GM18861 (cell line): ENCODE measurements around the gene MBIP.
"Not testable (repeated sequence)": the region's sequence is repeated elsewhere in the genome, so short reads cannot be mapped to it uniquely, and the experiment has no call there.

ENCODE experiments used
- ATAC-seq: cut with Tn5 transposase; IDR thresholded peaks from one replicate; pipeline ENCODE4 v1.9.1; 2021; ENCODE audit not compliant: unreplicated experiment

Gene MBIP

DNA sequence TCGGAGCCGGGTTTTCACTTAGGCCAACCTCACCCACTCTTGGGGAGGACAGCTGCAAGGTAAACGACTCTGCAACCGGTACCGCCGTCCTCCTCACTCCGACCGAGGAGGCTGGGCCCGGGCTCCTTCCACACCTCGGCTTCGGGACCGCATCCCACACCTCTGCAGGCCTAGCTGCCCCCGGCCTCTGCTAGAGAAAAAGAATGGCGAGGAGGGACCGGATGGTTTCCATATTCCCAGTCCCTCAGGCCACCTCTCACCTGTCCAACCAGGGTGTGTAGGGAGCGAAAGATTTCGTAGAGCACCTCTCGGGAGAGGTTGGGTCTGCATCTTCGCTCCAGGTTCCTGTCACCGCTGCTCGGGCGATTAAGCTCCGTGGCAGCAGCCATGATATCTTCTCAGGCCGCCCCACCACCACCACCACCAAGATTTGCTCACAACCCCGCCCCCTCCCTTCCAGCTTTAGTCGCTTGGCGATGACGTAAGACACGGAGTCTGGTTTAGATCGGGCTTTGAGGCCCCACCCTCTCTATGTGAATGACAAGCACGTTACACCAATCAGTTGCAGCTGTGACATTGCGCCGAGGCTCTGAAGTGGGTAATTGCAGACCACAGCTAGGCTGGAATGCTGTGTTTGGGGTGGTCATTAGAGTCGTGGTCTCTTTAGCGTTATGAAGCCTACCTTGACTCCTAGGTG is at the start of gene MBIP:
Gene MBIP (minus strand): TSS at position 438 of the 697 bp plus-strand sequence. CDS start 49 bp downstream, at position 389.
- peak; percentile 96 for ATAC-seq

GRCh38 chr14:36367985-36368774 is 47.7 kb upstream of the MBIP start:
- ATAC-seq = no peak

DNA sequence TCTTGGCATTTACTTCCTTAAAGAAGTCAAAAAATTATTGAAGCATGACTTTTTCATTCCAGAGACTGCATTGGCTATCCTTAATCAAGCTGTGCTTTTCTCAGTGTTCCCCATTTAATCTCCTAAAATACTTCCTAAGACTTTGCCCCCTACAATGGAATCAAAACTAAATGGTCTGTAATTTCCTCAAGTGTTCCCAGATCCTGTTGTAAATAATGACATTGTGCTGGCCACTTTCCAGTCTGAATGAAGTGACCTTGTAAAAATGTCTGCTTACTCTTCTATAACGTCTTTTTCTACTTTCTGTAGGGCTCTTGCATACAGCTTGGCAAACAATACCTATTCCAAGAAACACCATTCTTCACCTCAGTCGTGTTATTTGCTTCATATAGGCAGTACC is 45.3 kb upstream of the MBIP start:
- no peak for ATAC-seq

DNA sequence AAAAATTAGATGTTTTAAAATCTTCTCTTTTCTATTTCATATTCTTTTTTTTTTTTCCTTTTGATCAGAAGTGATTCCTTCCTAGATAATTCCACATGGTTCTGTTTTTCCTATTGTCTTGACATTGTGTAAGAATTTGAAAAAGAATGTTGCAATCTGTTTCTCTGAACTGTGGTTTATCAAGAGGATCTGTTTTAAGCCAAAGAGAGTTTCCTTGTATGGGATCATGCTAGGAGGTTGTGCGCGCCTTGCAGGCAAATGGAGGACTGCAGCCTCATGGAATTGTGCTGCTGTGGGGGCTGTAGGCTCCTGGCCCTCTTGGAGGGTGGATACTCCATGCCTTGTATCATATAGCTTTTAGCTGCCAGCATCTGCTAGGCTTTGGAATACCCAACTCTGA is 43.3 kb upstream of the MBIP start:
- no peak for ATAC-seq

DNA sequence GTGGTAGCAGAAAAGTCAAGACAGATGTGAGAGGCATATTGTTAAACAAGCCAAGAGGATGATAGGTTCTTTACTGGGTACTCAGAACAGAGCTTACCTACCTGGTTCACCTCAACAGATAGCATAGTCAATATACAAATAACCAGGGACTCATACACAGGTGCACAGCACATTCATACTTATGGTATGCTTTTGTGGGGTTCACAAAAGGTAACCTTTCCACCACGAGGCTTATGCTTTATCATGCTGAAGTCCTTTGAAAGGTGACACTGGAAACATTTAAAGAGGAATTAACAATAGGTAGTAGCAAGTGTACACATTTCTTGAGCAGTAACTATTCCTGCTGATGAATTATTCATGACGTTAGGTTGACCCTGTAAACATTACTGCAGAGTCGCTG is 42.2 kb upstream of the MBIP start:
- no peak for ATAC-seq

GRCh38 chr14:36361210-36361853 is 40.9 kb upstream of the MBIP start:
- no peak for ATAC-seq

GRCh38 chr14:36356862-36357261 is 36.4 kb upstream of the MBIP start:
- ATAC-seq = no peak

DNA sequence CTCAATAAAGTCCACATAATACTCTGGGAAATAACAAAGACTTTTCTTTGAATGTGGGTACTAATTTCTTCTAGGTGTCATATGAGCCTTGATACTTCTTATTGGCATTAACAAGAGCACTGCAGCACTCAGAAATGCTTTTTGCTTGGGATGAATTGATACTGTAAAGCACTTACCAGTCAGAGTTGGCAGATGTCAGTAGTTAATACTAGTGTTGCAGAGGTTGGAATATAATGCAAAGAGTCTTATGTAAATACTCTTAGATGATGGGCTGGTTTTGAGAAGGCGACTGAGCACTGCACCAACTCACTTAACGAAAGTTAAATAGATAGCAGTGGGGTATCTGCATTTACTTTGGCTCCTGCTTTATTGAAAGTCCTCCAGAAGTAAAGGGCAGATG is 25.6 kb upstream of the MBIP start:
- ATAC-seq = no peak

DNA sequence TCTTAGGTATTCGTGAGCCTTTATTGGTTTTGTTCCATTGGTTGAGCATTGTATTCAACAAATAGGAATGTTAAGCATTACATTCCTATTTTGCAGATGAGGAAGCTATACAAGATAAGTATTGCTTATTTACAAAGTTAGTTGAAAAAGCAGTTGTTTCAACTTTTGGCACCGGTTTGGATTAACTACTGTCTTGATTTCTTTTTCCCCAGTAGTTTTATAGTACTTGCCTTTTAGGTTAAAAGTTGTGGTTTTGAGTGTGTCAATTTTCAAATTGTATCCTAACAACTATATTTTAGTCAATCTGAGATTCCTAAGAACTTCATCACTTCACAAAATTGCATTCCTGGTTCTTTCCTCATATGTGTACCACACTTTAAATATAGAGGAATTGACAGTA is 23.8 kb upstream of the MBIP start:
- no peak for ATAC-seq

DNA sequence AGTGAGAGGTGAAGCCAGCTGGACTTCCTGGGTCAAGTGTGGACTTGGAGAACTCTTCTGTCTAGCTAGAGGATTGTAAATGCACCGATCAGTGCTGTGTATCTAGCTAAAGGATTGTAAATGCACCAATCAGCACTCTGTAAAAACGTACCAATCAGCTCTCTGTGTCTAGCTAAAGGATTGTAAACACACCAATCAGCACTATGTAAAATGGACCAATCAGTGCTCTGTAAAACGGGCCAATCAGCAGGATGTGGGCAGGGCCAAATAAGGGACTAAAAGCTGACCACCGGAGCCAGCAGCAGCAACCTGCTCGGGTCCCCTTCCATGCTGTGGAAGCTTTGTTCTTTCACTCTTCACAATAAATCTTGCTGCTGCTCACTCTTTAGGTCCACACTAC is 21.4 kb upstream of the MBIP start:
- ATAC-seq = not testable (repeated sequence)

GRCh38 chr14:36340276-36340890 is 19.9 kb upstream of the MBIP start:
- no peak for ATAC-seq

DNA sequence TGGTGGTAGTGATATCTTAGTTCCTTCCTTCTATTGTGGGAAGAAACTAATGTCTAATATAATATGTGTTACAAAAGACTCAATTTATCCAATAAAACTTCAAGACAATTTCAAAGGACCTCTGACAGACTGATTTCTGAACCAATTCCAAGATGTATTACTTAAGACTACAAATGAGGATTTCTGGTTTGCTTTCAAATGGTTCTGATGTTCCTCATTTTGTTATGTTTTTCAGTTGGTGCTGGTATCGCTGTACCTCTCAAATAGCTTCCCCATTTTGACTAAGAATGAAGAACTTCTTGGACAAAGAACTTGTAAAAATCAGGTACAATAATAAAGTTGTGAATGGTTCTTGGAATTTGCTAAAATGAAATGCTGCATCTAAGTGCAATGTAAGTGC is 19.4 kb upstream of the MBIP start:
- ATAC-seq = no peak

DNA sequence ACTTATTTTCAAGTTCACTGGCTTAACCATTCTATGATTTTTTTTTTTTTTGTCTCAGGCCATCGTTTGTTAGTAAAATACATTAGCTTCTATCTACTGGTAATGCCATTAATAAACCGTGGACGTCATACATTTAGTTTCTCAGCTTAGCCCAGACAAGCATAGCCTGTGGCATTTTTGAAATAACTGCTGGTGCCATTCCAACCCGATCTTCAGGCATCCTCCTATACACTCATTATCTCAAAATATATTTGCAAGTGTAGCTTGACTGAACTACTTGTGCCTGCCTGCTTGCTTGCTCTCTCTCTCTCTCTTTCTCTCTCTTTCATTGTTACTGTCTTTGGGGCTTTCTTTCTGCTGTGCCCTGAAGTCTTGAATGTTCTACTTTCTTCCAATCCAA is 12.7 kb upstream of the MBIP start:
- no peak for ATAC-seq

DNA sequence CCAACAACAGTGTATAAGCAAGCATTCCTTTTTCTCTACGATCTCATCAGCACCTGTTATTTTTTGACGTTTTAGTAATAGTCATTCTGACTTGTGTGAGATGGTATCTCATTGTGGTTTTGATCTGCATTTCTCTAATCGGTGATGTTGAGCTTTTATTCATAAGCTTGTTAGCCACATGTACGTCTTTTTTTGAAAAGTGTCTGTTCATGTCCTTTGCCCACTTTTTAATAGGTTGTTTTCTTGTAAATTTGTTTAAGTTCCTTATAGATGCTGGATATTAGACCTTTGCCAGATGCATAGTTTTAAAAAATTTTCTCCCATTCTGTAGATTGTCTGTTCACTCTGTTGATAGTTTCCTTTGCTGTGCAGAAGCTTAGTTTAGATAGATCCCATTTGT is 7.1 kb upstream of the MBIP start:
- not testable (repeated sequence) for ATAC-seq

DNA sequence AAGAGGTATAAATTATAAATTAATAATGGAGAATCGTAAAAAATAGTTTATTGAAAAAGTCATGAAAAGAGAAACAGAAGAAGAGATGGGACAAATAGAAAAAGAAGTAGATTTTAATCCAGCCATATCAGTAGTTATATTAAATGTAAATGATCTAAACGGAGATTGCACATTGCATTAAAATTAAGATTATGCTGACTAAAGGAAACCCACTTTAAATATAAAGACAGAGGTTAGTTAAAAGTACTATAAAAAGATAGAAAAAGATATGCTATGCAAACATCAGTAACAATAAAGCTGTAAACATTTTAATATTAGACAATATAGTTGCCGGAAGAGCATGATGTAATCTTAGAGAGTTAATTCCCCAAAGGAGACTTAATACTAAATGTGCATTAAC is 5.4 kb upstream of the MBIP start:
- no peak for ATAC-seq

GRCh38 chr14:36324897-36325296 is 4.5 kb upstream of the MBIP start:
- no peak for ATAC-seq

DNA sequence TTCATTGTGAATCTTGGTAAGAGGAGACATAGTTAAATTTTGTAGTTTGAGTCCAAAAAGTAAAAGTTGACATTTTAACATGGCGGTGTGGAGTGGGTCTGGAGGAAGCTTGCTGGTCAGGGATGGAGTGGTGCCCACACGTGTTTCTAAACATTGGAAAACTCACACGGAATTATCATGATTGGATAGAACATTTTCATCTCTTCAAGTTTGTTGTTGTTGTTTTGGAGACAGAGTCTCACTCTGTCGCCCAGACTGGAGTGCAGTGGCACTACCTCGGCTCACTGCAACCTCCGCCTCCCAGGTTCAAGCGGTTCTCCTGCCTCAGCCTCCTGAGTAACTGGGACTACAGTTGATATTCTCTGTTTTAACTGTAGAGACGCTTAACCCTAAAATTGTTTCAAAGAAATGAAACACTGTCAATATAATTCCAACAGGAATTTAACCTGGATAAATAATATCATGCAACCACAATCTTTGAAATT is 502 bp upstream of the MBIP start:
- peak; percentile 25 for ATAC-seq

DNA sequence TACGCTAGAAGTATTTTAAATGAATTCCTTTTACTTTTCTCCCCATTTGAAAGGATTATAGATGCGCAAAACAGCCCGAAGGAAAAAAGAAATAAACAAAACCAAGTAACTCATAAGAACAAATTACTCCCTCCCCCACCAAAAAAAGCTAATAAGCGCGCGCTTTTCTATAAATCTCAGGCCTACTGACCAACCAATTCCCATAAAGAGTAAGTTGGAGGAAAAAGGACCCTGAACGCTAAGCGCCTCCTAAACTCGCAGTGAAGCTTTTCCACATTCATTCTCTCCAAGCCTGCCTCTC is 588 bp downstream of the MBIP start:
- ATAC-seq = no peak

DNA sequence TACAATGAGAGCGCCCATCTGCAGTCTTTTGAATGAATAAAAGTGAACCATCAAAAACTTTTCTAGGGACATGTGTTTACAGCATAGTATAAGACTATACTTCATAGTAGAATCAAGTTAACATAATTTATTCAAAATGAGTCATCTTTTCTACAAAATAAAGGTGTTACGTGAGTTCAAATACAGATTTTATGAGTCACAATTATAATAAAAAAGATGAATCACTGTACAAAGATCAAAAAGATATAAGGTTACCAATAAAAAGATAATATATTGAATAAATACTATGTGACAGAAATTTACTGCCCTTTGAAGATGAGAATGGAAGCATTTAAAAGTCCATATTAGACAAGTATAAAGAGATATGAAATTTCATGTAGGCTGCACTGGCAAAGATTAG is 2.8 kb downstream of the MBIP start:
- ATAC-seq = no peak

DNA sequence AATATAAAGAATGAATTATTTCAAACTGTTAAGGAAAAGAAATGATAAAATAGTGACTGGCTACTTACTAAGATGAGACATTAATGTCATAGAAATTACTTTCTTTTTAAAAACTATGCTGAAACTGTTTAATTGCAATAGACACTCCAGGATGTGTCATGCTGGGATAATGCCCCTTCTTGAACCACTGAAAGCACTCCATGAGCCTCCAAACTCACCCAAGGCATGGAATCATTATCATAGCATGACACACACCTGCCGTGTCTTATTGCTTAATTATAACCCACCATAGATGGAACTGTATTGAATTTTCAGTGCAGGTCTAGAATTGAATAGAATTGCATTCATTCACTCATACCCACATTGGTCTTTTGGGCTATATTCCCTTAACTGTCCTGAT is 4.3 kb downstream of the MBIP start:
- ATAC-seq = no peak

GRCh38 chr14:36315159-36315853 is 5.1 kb downstream of the MBIP start:
- peak; percentile 65 for ATAC-seq
